Keratinocyte (primary cell): ENCODE measurements around the gene MRAP. TPM values are rescaled to one million over a fixed set of nuclear protein-coding genes. Genes with fewer than 3 reads are reported as not detected.

Source experiments
- DNase-seq: peaks from one replicate; pipeline ENCODE4 v3.0.0-alpha.2; 2011; ENCODE audit warnings: low read depth, missing footprints, low spot score
- FAIRE-seq: peaks from 2 replicates; lab custom pipeline; 2011; peaks lifted over from hg19 to GRCh38; lab: Jason Lieb, UNC
- H2AFZ ChIP-seq: 2 replicates; pipeline ENCODE4 v1.6.0; 2012; ENCODE audit warnings: low read length, control low read depth, inconsistent platforms; ENCODE audit not compliant: control insufficient read depth
- H3K27ac ChIP-seq: 2 replicates; pipeline ENCODE4 v1.5.1; 2011; ENCODE audit warnings: low read length; ENCODE audit not compliant: control insufficient read depth, insufficient read depth
- H3K27me3 ChIP-seq: 3 replicates; pipeline ENCODE4 v1.6.0; 2011; ENCODE audit warnings: low read length; ENCODE audit not compliant: control insufficient read depth, insufficient read depth; ENCODE audit errors: extremely low read depth
- H3K36me3 ChIP-seq, 2 experiments: 2 replicates in 1 of 2; 3 replicates in 1 of 2; pipeline ENCODE4 v1.5.1; 2011; ENCODE audit warnings: low read length in 2 of 2, mild to moderate bottlenecking in 1 of 2; ENCODE audit not compliant: control insufficient read depth in 2 of 2, insufficient read depth in 2 of 2; ENCODE audit errors: extremely low read depth in 1 of 2
- H3K4me1 ChIP-seq: 3 replicates; pipeline ENCODE4 v1.5.1; 2011; ENCODE audit warnings: low read length; ENCODE audit not compliant: control insufficient read depth, insufficient read depth; ENCODE audit errors: extremely low read depth
- H3K4me2 ChIP-seq: 3 replicates; pipeline ENCODE4 v1.6.0; 2011; ENCODE audit warnings: low read depth, low read length; ENCODE audit not compliant: control insufficient read depth, insufficient read depth; ENCODE audit errors: extremely low read depth
- H3K4me3 ChIP-seq, 3 experiments: fragments of 200-600 bp in 1 of 3; sonication (generic) in 1 of 3; 2 replicates in 2 of 3; 3 replicates in 1 of 3; pipeline ENCODE4 v1.5.1; 2011 to 2016; ENCODE audit warnings: low read length in 3 of 3, mild to moderate bottlenecking in 3 of 3, control low read depth in 2 of 3, inconsistent platforms in 1 of 3, low read depth in 1 of 3, mixed read lengths in 1 of 3, mixed run types in 1 of 3, moderate library complexity in 1 of 3; ENCODE audit not compliant: control insufficient read depth in 2 of 3, insufficient read depth in 2 of 3; ENCODE audit errors: extremely low read depth in 1 of 3
- H3K79me2 ChIP-seq: 2 replicates; pipeline ENCODE4 v1.6.0; 2012; ENCODE audit warnings: low read length; ENCODE audit not compliant: control insufficient read depth, insufficient read depth
- H3K9ac ChIP-seq: 3 replicates; pipeline ENCODE4 v1.6.0; 2011; ENCODE audit warnings: low read length; ENCODE audit not compliant: control insufficient read depth, insufficient read depth; ENCODE audit errors: extremely low read depth
- H3K9me1 ChIP-seq: 3 replicates; pipeline ENCODE4 v1.6.0; 2011; ENCODE audit warnings: low read length; ENCODE audit not compliant: control insufficient read depth, insufficient read depth; ENCODE audit errors: extremely low read depth
- H3K9me3 ChIP-seq: 2 replicates; pipeline ENCODE4 v1.5.1; 2012; ENCODE audit warnings: low read depth, low read length; ENCODE audit not compliant: control insufficient read depth
- H4K20me1 ChIP-seq: 3 replicates; pipeline ENCODE4 v1.6.0; 2011; ENCODE audit warnings: low read length; ENCODE audit not compliant: control insufficient read depth, insufficient read depth; ENCODE audit errors: extremely low read depth
- EZH2 ChIP-seq: IDR thresholded peaks from one replicate; pipeline ENCODE4 v1.6.1; 2012; ENCODE audit warnings: inconsistent platforms, mild to moderate bottlenecking, low read length, moderate library complexity
- dilution Hi-C: fragments of 300-500 bp; cut with MboI; formaldehyde crosslinking; loops from one replicate; pipeline ENCODE4 v1.7.0; 2020; ENCODE audit warnings: low sequenced_read_pairs; ENCODE audit not compliant: extremely low pct_ligation_motif_present
- polyA plus RNA-seq, 5 experiments: library from polyadenylated mRNA; depleted of rRNA in 3 of 5; stranded (reverse) in 3 of 5; stranded (forward) in 1 of 5; unstranded in 1 of 5; fragments of >200 nt; gene quantifications; 1 replicate in 1 of 5; 2 replicates in 3 of 5; 3 replicates in 1 of 5; pipeline versions ENCODE4 v1.2.1 to v1.2.3, GENCODE V29; 2011 to 2012; ENCODE audit warnings: missing spikeins in 2 of 5, low read depth in 1 of 5, low replicate concordance in 1 of 5
- TF ChIP-seq, protein P1 (sequence below), 3 experiments: IDR thresholded peaks in 1 of 3; conservative IDR thresholded peaks in 1 of 3; optimal IDR thresholded peaks in 1 of 3; 2 replicates in 2 of 3; 3 replicates in 1 of 3; pipeline versions ENCODE3 to v1.5.1; 2011; ENCODE audit warnings: low read length in 3 of 3, mild to moderate bottlenecking in 3 of 3, moderate library complexity in 2 of 3, control low read depth in 1 of 3, inconsistent platforms in 1 of 3; ENCODE audit not compliant: insufficient read depth in 2 of 3; ENCODE audit errors: extremely low read depth in 1 of 3

The MRAP gene
- polyA plus RNA-seq, 1 donor (not counting 4 experiments of a cell fraction or from before 2014, with no cell fraction given) = not detected

DNA sequence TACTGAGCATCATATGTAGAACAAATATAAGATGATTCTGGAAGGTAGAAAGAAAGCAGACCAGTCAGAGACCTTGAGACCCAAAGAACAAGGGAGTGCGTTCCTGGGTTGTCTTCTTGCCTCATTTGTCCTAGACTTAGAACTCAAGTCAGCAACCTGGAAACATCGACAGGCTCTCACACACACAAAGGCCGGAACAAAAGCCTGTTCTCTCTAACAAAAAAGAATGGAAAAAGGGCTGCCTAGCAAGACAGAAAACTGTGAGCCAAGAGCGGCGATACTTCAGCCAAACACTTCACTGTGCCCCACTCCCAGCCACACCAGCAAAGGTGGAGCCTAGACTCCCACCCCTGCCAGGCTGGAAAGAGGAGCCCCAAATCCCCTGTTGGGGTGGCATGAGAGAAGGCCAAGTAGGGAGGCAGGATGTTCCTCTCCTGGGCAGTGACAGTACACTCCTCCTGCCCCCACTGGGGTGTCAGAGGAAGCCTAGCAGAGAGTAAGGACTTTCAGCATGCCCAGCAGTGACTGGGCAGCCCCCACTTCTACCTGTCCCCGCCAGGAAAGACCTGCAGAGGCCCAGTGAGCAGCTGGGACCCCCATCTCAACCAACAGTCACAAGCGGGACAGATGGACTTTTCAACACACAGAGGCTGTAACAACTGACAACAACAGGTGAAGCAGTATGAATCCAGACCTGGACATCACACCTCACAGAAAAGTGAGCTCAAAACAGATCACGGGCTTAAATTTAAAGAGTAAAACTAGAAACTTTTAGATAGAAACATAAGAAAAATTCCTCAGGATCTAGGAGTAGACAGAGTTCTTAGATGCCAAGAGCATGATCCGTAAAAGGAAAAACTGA is 33.0 kb downstream of the MRAP start:
- no peaks in the 10 kb centered on the region for H3K4me1 ChIP-seq
- H3K9me1 ChIP-seq = no peaks in the 10 kb centered on the region
- H3K79me2 ChIP-seq = no peaks in the 10 kb centered on the region
- H3K36me3 ChIP-seq = peaks cover 42 to 61% of the 10 kb centered on the region in 2 experiments
- no peak overlapping the region for H3K9ac ChIP-seq
- no peaks in the 10 kb centered on the region for H4K20me1 ChIP-seq
- dilution Hi-C loops = no loop called here
- no peaks in the 10 kb centered on the region for H3K27me3 ChIP-seq
- no peak overlapping the region for H3K4me2 ChIP-seq
- no peak overlapping the region for H3K27ac ChIP-seq
- TF ChIP-seq EZH2 = no peak
- TF ChIP-seq, protein P1, sequence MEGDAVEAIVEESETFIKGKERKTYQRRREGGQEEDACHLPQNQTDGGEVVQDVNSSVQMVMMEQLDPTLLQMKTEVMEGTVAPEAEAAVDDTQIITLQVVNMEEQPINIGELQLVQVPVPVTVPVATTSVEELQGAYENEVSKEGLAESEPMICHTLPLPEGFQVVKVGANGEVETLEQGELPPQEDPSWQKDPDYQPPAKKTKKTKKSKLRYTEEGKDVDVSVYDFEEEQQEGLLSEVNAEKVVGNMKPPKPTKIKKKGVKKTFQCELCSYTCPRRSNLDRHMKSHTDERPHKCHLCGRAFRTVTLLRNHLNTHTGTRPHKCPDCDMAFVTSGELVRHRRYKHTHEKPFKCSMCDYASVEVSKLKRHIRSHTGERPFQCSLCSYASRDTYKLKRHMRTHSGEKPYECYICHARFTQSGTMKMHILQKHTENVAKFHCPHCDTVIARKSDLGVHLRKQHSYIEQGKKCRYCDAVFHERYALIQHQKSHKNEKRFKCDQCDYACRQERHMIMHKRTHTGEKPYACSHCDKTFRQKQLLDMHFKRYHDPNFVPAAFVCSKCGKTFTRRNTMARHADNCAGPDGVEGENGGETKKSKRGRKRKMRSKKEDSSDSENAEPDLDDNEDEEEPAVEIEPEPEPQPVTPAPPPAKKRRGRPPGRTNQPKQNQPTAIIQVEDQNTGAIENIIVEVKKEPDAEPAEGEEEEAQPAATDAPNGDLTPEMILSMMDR (optimal IDR thresholded peaks at IDR 0.05 in 1 of 3, IDR thresholded peaks at IDR 0.05 in 1 of 3, conservative IDR thresholded peaks at IDR 0.05 in 1 of 3; ENCODE audit: extremely low read depth in 1 of 3, insufficient read depth in 2 of 3, low read length in 3 of 3) = no peak
- DNase-seq (no peak), FAIRE-seq (no peak)
- H3K4me3 ChIP-seq = no peak overlapping the region
- no peaks in the 10 kb centered on the region for H3K9me3 ChIP-seq
- H2AFZ ChIP-seq = no peak overlapping the region

DNA sequence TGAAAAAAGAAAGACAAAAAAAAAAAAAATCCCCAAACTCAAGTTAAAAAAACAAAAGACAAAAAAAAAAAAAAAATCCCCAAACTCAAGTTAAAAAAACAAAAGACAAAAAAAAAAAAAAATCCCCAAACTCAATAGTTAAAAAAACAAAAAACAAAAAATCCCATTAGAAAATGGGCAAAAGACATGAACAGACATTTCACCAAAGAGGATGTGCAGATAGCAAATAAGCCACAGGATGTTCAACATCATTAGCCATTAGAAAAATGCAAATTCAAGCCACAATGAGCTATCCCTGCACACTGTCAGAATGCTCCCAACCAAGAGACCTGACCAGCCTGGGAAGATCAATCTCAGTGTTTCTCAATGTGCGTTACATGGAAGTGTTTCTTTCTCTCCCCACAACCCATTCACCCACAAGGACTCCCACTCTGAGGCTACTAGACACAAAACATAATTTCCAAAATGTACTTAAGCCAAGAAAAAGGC is 33.9 kb downstream of the MRAP start:
- peaks cover 43 to 69% of the 10 kb centered on the region in 2 experiments for H3K36me3 ChIP-seq

More for the DNA sequence above, 33.9 kb downstream of the MRAP start:
- Histone ChIP-seq H3K9me3 (no peaks in the 10 kb centered on the region), H3K4me1 (no peaks in the 10 kb centered on the region), H3K27ac (no peak overlapping the region), H2AFZ (no peak overlapping the region), H3K4me2 (no peak overlapping the region), H4K20me1 (no peaks in the 10 kb centered on the region), H3K27me3 (no peaks in the 10 kb centered on the region), H3K9me1 (no peaks in the 10 kb centered on the region), H3K9ac (no peak overlapping the region), H3K4me3 (no peak overlapping the region), H3K79me2 (no peaks in the 10 kb centered on the region)
- DNase-seq (no peak), FAIRE-seq (peak; percentile 20)
- dilution Hi-C loops = no loop called here
- TF ChIP-seq, protein P1 (optimal IDR thresholded peaks at IDR 0.05 in 1 of 3, IDR thresholded peaks at IDR 0.05 in 1 of 3, conservative IDR thresholded peaks at IDR 0.05 in 1 of 3; ENCODE audit: extremely low read depth in 1 of 3, insufficient read depth in 2 of 3, low read length in 3 of 3) = no peak
- TF ChIP-seq EZH2 = no peak
